Measurements from ENCODE around the gene ARNT2. TPM values are rescaled to one million over a fixed set of nuclear protein-coding genes. Genes with fewer than 3 reads are reported as not detected.

ARNT2 gene
- total RNA-seq, 1 donor from 2014 or later, result 0.87 TPM

GRCh38 chr15:80444680-80445251 is 40.6 kb downstream of the ARNT2 start:
- no peak for TF ChIP-seq CTCF (IDR thresholded peaks at IDR 0.05; ENCODE audit: unreplicated experiment)
- H3K27me3 Mint-ChIP-seq (ENCODE audit: unreplicated experiment), result peaks cover 2% of the 10 kb centered on the region
- H3K4me1 Mint-ChIP-seq (ENCODE audit: unreplicated experiment), result peaks cover 7% of the 10 kb centered on the region
- no peaks in the 10 kb centered on the region for H3K9me3 Mint-ChIP-seq (ENCODE audit: unreplicated experiment)
- H3K36me3 Mint-ChIP-seq (ENCODE audit: low read depth, unreplicated experiment), result no peaks in the 10 kb centered on the region
- H3K4me3 Mint-ChIP-seq (ENCODE audit: unreplicated experiment), result no peak overlapping the region
- no peak overlapping the region for H3K27ac Mint-ChIP-seq (ENCODE audit: unreplicated experiment)
- no peak for DNase-seq (ENCODE audit: low spot score)

- no peak for DNase-seq (ENCODE audit: low spot score)
- peaks cover 2% of the 10 kb centered on the region for H3K27me3 Mint-ChIP-seq (ENCODE audit: unreplicated experiment)
- peaks cover 7% of the 10 kb centered on the region for H3K4me1 Mint-ChIP-seq (ENCODE audit: unreplicated experiment)
- H3K9me3 Mint-ChIP-seq (ENCODE audit: unreplicated experiment), result no peaks in the 10 kb centered on the region
- TF ChIP-seq CTCF (IDR thresholded peaks at IDR 0.05; ENCODE audit: unreplicated experiment), result no peak
- no peak overlapping the region for H3K4me3 Mint-ChIP-seq (ENCODE audit: unreplicated experiment)
- H3K36me3 Mint-ChIP-seq (ENCODE audit: low read depth, unreplicated experiment), result no peaks in the 10 kb centered on the region
- H3K27ac Mint-ChIP-seq (ENCODE audit: unreplicated experiment), result no peak overlapping the region
Observed at GRCh38 chr15:80445300-80446041, 41.3 kb downstream of the ARNT2 start.

- Mint-ChIP-seq H3K36me3 (ENCODE audit: low read depth, unreplicated experiment) (no peaks in the 10 kb centered on the region), H3K4me3 (ENCODE audit: unreplicated experiment) (no peak overlapping the region), H3K27me3 (ENCODE audit: unreplicated experiment) (no peaks in the 10 kb centered on the region), H3K27ac (ENCODE audit: unreplicated experiment) (no peak overlapping the region), H3K4me1 (ENCODE audit: unreplicated experiment) (peaks cover 2% of the 10 kb centered on the region), H3K9me3 (ENCODE audit: unreplicated experiment) (no peaks in the 10 kb centered on the region)
- no peak for TF ChIP-seq CTCF (IDR thresholded peaks at IDR 0.05; ENCODE audit: unreplicated experiment)
- DNase-seq (ENCODE audit: low spot score), result no peak
Observed at GRCh38 chr15:80447077-80447476, 42.9 kb downstream of the ARNT2 start.

- DNase-seq (ENCODE audit: low spot score), result no peak
- Mint-ChIP-seq H3K4me1 (ENCODE audit: unreplicated experiment) (peaks cover 2% of the 10 kb centered on the region), H3K27ac (ENCODE audit: unreplicated experiment) (no peak overlapping the region), H3K9me3 (ENCODE audit: unreplicated experiment) (no peaks in the 10 kb centered on the region), H3K27me3 (ENCODE audit: unreplicated experiment) (no peaks in the 10 kb centered on the region), H3K4me3 (ENCODE audit: unreplicated experiment) (no peak overlapping the region), H3K36me3 (ENCODE audit: low read depth, unreplicated experiment) (no peaks in the 10 kb centered on the region)
- no peak for TF ChIP-seq CTCF (IDR thresholded peaks at IDR 0.05; ENCODE audit: unreplicated experiment)
Observed at GRCh38 chr15:80449825-80450224, 45.6 kb downstream of the ARNT2 start.

GRCh38 chr15:80450811-80451321 is 46.7 kb downstream of the ARNT2 start:
- Mint-ChIP-seq H3K9me3 (ENCODE audit: unreplicated experiment) (no peaks in the 10 kb centered on the region), H3K36me3 (ENCODE audit: low read depth, unreplicated experiment) (no peaks in the 10 kb centered on the region), H3K4me3 (ENCODE audit: unreplicated experiment) (no peak overlapping the region), H3K4me1 (ENCODE audit: unreplicated experiment) (peaks cover 2% of the 10 kb centered on the region), H3K27me3 (ENCODE audit: unreplicated experiment) (no peaks in the 10 kb centered on the region), H3K27ac (ENCODE audit: unreplicated experiment) (no peak overlapping the region)
- no peak for DNase-seq (ENCODE audit: low spot score)
- TF ChIP-seq CTCF (IDR thresholded peaks at IDR 0.05; ENCODE audit: unreplicated experiment), result no peak

Measured in endothelial cell (in vitro differentiated cells).